GM21526 (cell line): ENCODE measurements around the gene CACNA2D2.

Experiments used
- ATAC-seq: cut with Tn5 transposase; IDR thresholded peaks from one replicate; pipeline ENCODE4 v1.9.1; 2021; ENCODE audit warnings: moderate library complexity; ENCODE audit not compliant: unreplicated experiment, low FRiP score

Gene CACNA2D2

DNA sequence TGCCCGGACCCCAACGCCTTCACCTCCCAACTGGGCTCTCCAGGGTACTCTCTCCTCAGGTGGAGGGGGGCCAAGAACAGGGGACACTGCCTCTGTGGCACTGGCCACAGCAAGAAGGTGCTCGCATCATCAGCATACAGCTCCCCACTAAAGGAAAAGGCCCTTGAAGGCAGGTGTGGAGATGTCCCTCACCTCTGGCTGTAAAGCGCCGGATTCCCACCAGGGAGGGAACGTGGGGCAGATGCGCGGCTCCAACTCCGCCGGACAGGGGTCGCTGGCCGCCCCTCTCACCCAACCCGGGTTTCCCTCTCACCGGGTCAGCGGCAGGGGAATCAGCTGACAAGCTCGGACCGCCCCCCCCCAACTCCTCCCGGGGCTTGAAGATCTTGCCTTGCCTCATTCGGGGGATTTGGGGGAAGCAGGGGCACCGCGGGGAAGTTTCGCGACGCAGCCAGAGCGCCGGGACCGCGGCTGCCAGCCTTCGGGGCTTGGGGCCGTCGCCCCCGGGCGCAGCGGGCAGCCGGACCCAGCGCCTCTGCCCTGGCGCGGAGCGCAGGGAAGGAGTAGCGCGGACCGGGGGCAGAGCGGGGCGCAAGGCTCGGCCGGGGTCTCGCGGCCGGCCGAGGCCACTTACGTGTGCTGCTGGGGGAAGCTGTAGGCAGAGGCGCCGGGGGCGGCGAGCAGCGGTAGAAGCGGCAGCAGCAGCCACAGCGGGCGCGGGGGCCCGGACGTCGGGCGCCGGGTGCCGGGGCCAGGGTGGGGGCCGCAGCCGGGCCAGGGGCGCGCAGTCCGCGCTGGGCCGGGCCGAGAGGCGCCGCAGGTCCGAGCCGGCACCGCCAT is 630 bp downstream of the CACNA2D2 start:
- no peak for ATAC-seq

- no peak for ATAC-seq
These were observed 1.2 kb downstream of the CACNA2D2 start for GRCh38 chr3:50502225-50502583.

- no peak for ATAC-seq
These were observed 7.6 kb downstream of the CACNA2D2 start for GRCh38 chr3:50495609-50496423.

- no peak for ATAC-seq
These were observed 9.3 kb downstream of the CACNA2D2 start for GRCh38 chr3:50494126-50494525.

GRCh38 chr3:50493623-50494022 is 9.8 kb downstream of the CACNA2D2 start:
- ATAC-seq = no peak

DNA sequence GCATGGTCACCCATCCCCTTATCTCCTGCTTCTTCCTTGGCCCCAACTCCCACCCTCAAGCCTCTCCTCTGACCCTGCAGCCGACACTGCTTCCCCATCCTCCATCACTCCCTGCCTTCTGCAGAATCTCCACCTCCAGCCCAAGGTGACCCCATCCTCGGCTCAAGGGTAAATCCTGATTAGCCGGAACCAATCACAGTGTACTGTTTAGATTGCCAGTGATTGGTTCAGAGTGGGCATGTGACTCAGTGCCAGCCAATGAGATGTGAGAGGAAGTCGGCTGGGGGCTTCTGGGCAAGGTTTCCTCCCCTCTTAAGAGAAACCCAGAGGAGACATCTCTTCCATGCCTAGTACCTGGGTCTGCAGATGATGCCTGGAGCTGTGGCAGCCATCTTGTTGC is 10.3 kb downstream of the CACNA2D2 start:
- no peak for ATAC-seq

DNA sequence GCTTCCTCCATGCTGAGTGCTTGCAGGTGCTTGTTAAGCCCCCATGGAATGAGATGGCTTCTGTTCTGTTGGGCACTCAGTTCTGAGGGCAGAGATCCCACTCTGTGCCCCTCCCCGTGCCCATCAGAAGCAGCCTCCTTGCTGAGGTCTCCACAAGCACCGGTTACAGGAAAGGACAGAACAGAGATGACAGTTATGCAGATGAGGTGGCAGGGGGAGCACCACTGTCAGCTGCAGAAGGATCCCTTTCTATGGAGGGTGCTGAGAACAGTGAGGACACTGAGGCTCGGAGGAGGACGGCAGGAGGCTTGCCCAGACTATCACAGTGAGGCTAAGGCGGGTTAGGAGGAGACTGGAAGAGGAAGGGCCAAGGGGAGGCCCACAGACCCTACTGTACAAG is 12.4 kb downstream of the CACNA2D2 start:
- no peak for ATAC-seq

- no peak for ATAC-seq
These were observed 13.0 kb downstream of the CACNA2D2 start for GRCh38 chr3:50490424-50490823.

DNA sequence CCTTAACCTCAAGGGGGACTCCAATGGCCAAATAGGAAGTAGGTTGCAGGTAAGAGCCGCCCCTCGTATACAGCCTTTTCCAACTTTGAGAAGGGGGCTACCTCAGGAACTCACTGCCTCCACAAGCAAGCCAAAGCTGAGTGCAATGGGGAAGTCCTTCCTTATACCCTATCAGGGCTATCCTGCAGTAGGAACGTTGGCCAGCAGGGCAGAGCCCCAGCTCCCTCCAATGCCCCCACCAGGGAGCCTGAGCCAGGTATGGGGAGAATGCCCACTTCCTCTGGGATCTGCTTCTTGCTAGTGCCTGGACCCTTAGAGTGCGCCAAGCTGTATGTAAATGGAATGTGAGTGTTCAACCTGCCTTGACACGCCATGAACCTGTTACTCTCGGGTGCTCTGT is 16.3 kb downstream of the CACNA2D2 start:
- no peak for ATAC-seq

GRCh38 chr3:50486219-50486888 is 17.1 kb downstream of the CACNA2D2 start:
- ATAC-seq = no peak

- no peak for ATAC-seq
These were observed 18.7 kb downstream of the CACNA2D2 start for GRCh38 chr3:50484722-50485121.

DNA sequence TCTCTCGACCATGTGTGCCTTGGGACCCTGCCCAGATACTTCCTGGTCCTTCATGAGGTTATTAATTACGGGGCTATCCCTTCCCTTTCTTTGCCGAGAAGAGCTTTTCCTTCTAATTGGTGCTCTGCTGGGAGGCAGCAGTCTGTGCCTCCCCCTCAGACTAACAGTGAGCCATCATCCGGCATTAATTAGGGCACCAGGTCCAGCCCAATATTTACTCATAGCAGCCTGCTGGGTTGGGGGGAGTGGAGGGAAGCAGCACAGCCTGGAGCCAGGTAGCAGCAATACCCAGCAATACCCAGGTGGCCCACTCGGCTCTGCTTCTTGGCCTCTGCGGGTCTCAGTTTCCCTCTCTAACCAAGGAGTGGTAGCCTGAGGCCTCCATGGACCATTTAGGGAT is 20.1 kb downstream of the CACNA2D2 start:
- ATAC-seq = no peak

GRCh38 chr3:50481992-50482391 is 21.4 kb downstream of the CACNA2D2 start:
- ATAC-seq = no peak

GRCh38 chr3:50480471-50480870 is 23.0 kb downstream of the CACNA2D2 start:
- ATAC-seq = no peak

GRCh38 chr3:50479523-50479922 is 23.9 kb downstream of the CACNA2D2 start:
- no peak for ATAC-seq

GRCh38 chr3:50478671-50479260 is 24.7 kb downstream of the CACNA2D2 start:
- ATAC-seq = no peak

DNA sequence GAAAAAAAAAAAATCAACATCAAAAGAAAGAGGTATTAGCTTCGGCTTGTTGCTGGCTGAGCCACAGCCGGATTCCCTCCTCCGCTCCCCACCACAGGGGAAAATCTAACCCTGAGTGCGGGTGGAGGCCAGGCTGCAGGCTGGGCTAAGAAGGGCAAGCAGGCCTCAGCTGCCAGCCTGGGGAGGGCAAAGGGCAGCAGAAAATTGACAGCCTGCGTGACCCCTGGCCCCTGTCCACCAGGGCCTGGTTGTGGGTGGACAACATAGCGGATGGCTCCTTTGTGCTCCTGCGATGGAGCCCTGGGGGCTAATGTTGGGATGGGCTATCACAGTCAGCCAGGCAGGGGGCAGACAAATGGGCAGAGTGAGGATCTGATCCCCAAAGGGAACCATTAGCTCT is 25.4 kb downstream of the CACNA2D2 start:
- ATAC-seq = no peak

- ATAC-seq = no peak
These were observed 28.1 kb downstream of the CACNA2D2 start for GRCh38 chr3:50475348-50475747.

DNA sequence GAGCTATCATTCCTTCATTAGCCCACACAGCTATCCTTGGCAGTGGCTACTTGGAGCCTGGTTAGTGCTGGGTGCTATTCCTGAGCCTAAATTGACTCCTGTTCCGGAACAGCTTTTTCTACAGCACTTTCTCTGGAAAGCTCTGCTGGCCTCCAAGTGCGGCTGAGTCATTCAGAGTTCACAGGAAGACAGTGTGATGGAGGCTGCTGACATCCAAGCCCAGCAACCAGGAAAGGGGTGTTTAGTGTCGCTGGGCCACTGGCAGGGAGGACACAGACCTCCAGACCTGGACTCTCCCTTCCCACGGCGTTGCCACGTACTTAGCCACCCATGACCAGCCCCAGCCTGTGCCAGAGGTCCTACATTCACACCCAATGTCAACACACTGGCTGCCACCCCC is 28.7 kb downstream of the CACNA2D2 start:
- ATAC-seq = no peak

DNA sequence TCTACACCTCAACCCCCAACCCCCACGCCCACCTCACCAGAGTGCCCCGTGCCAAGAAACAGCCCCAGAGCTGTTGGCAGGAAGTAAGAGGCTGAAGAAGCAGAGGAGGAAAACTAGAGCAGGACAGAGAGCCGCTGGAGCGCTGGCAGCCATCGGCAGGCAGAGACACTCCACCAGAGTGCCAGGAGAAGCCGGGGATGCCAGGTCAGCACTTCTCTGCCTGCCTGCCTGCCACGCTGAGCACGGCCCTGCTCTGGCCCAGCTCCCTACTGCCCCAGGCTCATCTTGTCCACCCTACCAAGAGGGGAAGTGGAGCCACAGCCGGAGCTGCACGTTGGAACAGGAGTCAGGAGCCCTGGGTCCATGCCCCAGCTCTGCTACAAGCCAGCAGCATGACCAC is 29.7 kb downstream of the CACNA2D2 start:
- ATAC-seq = no peak

DNA sequence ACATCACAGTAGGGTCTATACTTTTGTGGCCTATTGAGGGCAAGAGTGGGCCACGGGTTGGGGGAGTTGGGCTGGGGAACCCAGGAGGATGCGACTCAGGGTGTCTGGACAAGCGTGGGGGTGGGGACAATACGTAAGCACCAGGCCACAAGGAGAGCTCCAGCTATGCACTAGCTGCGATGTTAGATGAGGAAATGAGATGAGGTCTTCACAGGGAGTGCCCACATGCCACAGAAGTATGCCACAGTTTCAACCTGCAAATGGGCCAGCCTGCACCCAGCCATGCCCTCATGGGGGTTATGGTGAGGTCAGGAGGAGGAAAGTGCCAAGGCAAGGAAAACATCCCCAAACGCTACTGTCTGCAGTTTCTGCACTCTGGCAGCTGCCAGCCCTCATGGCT is 30.5 kb downstream of the CACNA2D2 start:
- ATAC-seq = no peak
